ENCODE data around the gene MAN1C1.

DNA sequence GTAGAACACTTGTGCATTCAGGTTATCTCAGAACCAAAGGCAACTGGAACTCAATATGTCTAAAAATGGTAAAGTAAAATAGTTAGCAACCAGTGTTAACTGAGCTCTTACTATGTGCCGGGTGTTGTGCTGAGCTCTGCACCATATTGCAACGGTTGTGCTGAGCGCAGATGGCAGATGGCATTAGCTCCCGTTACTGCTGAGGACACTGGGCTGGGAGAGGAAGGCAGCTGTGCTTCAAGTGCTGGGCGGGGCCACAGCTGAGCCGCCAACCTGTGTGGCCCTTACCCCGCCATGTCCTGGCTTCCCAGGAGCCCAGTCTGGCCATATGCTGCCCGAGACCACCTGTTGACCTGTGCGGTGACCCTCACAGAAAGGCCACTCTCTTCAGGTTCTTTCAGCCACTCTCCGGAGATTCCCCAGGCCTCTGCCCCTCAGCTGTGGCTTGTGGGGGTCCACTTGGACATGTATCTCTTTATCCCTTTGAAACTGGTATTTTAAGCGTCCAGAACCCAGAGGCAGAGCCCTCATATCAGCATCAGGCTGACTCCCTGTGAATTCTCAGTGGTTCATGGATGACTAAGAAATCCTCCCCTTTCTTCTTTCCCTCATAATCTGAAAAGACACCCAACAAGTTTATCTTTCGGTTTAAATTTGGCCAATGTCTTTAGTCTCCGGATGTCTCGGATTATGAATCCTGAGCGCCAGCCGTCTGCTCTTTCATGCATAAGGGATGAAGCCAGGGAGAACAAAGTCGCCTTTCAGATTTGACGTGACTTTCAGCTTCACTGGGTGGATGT, 46.8 kb upstream of the MAN1C1 start:
- TF ChIP-seq, protein P1, sequence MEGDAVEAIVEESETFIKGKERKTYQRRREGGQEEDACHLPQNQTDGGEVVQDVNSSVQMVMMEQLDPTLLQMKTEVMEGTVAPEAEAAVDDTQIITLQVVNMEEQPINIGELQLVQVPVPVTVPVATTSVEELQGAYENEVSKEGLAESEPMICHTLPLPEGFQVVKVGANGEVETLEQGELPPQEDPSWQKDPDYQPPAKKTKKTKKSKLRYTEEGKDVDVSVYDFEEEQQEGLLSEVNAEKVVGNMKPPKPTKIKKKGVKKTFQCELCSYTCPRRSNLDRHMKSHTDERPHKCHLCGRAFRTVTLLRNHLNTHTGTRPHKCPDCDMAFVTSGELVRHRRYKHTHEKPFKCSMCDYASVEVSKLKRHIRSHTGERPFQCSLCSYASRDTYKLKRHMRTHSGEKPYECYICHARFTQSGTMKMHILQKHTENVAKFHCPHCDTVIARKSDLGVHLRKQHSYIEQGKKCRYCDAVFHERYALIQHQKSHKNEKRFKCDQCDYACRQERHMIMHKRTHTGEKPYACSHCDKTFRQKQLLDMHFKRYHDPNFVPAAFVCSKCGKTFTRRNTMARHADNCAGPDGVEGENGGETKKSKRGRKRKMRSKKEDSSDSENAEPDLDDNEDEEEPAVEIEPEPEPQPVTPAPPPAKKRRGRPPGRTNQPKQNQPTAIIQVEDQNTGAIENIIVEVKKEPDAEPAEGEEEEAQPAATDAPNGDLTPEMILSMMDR (IDR thresholded peaks at IDR 0.05) = no peak
- no peak for TF ChIP-seq POLR2A (IDR thresholded peaks at IDR 0.05)

Data from uterus (tissue), 2 donors.